Uterus (tissue), 4 donors: ENCODE measurements around the gene GIMAP6. TPM values are rescaled to one million over a fixed set of nuclear protein-coding genes. Genes with fewer than 3 reads are reported as not detected.
"Not testable (repeated sequence)": the region's sequence is repeated elsewhere in the genome, so short reads cannot be mapped to it uniquely, and the experiment has no call there.

ENCODE experiments used
- DNase-seq, 2 donors: peaks; one replicate each; pipeline ENCODE4 v3.0.0-alpha.2; 2019 to 2020
- H3K27ac ChIP-seq, 2 donors: fragments of 200-600 bp; sonication (generic); 1 replicate in 1 of 2; 2 replicates in 1 of 2; pipeline ENCODE4 v1.5.1; 2016 to 2018
- H3K27me3 ChIP-seq, 2 donors: fragments of 200-600 bp; sonication (generic); one replicate each; pipeline ENCODE4 v1.5.1; 2018 to 2019; ENCODE audit warnings: control low read depth in 1 of 2
- H3K36me3 ChIP-seq, 2 donors: fragments of 200-600 bp; sonication (generic); one replicate each; pipeline ENCODE4 v1.5.1; 2019; ENCODE audit warnings: control low read depth in 1 of 2
- H3K4me1 ChIP-seq, 2 donors: fragments of 200-600 bp; sonication (generic); one replicate each; pipeline ENCODE4 v1.5.1; 2018 to 2019; ENCODE audit warnings: control low read depth in 1 of 2
- H3K4me3 ChIP-seq, 2 donors: fragments of 200-600 bp; sonication (generic); 1 replicate in 1 of 2; 2 replicates in 1 of 2; pipeline ENCODE4 v1.5.1; 2018 to 2019; ENCODE audit warnings: mild to moderate bottlenecking in 1 of 2
- H3K9me3 ChIP-seq, 2 donors: fragments of 200-600 bp; sonication (generic); one replicate each; pipeline ENCODE4 v1.5.1; 2019; ENCODE audit warnings: control low read depth in 1 of 2
- CTCF ChIP-seq, 4 experiments: fragments of 200-600 bp in 2 of 4; fragments of 450-650 bp in 2 of 4; sonication (generic) in 2 of 4; IDR thresholded peaks; one replicate each; pipeline ENCODE4 v1.5.1; 2016 to 2019; ENCODE audit warnings: antibody characterized with exemption in 4 of 4, mild to moderate bottlenecking in 2 of 4, moderate library complexity in 1 of 4
- POLR2A ChIP-seq, 2 donors: fragments of 450-650 bp; IDR thresholded peaks; one replicate each; pipeline ENCODE4 v1.6.1; 2016; ENCODE audit warnings: antibody characterized with exemption in 2 of 2, mild to moderate bottlenecking in 1 of 2, moderate library complexity in 1 of 2
- intact Hi-C: fragments of 100-400 bp; cut with DNase I; formaldehyde crosslinking; loops from one replicate; pipeline ENCODE4 v1.15.1; 2023; ENCODE audit warnings: low total_unique reads
- total RNA-seq, 4 donors: library from RNA; depleted of rRNA in 3 of 4; stranded (reverse); fragments of >200 nt in 3 of 4; gene quantifications; one replicate each; pipeline versions ENCODE4 v1.1.0 to v1.2.4, GENCODE V29; 2014 to 2023
- donor health status: DM: yes; HTN: yes; CAD: no.

The GIMAP6 gene
- 10 to 100 TPM; 37.3 to 71.0 (median 60.9) TPM for total RNA-seq

DNA sequence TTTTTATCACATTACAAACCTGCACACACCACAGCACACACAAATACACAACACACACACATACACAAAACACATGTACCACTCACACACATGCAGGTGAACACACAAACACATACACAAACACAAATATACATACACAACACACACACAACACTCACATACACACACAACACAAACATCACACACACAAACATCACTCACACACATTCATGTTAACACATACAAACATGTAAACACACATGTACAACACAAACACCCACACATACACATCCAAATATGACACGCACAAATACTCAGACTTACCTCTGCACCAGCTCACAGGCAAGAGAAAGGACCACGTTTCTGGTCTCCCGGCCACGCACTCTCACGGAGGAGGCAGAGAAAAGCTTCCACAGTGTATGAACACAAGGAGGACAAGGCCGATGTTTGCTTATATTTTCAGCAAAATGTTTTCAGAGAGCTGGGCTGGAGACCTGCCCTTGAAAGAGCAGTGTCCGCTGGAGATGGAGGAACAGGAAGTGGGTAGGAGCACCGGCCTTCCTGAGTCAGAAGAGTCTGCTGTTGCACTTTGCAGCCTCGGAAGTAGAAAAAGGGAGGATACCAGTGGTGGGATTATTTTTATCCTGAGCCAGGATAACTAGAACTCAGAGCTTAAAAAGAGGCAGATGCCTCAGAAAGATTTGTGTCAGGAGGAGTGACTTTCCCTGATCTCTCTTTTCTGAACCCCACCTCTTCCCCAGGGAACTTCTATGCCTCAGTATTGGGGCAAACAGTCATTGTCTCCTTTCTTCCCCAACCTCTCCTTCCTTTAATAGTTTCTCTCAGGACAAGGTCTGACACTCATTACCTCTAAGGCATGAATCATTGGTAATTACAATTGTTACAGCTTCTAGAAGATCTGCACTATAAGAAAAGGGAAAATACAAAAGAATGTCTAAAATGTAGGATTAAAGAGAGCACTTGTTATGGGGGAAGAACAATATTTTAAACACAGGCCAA is at the start of gene GIMAP6:
GIMAP6 (minus strand) TSS at position 520 of the 999 bp plus-strand sequence. CDS start 2,243 bp downstream, outside the sequence.
- intact Hi-C loops: no loop called here
- Histone ChIP-seq H3K4me3 (peak within 1 kb of the TSS; percentile 11 to 26), H3K27me3 (no peaks in the 10 kb centered on the region), H3K27ac (peak within 1 kb of the TSS; percentile 64 to 79), H3K4me1 (no peaks in the 10 kb centered on the region), H3K9me3 (no peaks in the 10 kb centered on the region), H3K36me3 (no peaks in the 10 kb centered on the region)
- DNase-seq: no peak
- no peak for TF ChIP-seq POLR2A (IDR thresholded peaks at IDR 0.05)
- no peak for TF ChIP-seq CTCF (IDR thresholded peaks at IDR 0.05)

DNA sequence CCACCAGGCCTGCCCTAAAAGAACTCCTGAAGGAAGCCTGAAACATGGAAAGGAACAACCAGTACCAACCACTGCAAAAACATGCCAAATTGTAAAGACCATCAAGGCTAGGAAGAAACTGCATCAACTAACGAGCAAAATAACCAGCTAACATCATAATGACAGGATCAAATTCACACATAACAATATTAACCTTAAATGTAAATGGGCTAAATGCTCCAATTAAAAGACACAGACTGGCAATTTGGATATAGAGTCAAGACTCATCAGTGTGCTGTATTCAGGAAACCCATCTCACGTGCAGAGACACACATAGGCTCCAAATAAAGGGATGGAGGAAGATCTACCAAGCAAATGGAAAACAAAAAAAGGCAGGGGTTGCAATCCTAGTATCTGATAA is 48.2 kb upstream of the GIMAP6 start:
- H3K4me1 ChIP-seq, H3K4me3 ChIP-seq, intact Hi-C loops, H3K9me3 ChIP-seq, H3K27me3 ChIP-seq, H3K27ac ChIP-seq, H3K36me3 ChIP-seq, DNase-seq: not testable (repeated sequence)

GRCh38 chr7:150678601-150679000 is 46.4 kb upstream of the GIMAP6 start:
- intact Hi-C loops, H3K4me3 ChIP-seq, H3K4me1 ChIP-seq, H3K27me3 ChIP-seq, H3K36me3 ChIP-seq, H3K9me3 ChIP-seq, DNase-seq, H3K27ac ChIP-seq: not testable (repeated sequence)

- H3K9me3 ChIP-seq, H3K36me3 ChIP-seq, DNase-seq, H3K4me1 ChIP-seq, H3K27me3 ChIP-seq, H3K4me3 ChIP-seq, intact Hi-C loops: not testable (repeated sequence)
- peak overlapping the region in 1 of 2 donors; percentile 70 for H3K27ac ChIP-seq
These were observed 44.7 kb upstream of the GIMAP6 start for GRCh38 chr7:150676854-150677253.

- H3K9me3 ChIP-seq, H3K4me3 ChIP-seq, intact Hi-C loops, H3K4me1 ChIP-seq, DNase-seq, H3K27me3 ChIP-seq, H3K36me3 ChIP-seq: not testable (repeated sequence)
- H3K27ac ChIP-seq: peak overlapping the region in 1 of 2 donors; percentile 70
These were observed 44.1 kb upstream of the GIMAP6 start for GRCh38 chr7:150676276-150676675.

DNA sequence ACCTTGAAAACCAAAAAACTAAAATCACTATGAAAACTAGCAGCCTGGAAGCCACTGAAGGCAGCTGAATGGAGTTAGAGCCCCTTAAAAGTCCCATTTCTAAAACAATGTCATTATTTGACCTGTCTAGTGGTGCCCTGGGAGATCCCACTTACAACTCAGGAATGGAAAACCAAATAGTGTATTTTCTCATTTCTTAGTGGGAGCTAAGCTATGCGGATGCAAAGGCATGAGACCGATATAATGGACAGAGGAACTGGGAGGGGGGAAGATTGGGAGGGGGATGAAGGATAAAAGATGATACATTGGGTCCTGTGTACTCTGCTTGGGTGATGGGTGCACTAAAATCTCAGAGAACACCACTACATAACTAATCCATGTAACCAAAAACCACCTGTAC is 43.5 kb upstream of the GIMAP6 start:
- Histone ChIP-seq H3K4me1 (no peaks in the 10 kb centered on the region), H3K27me3 (no peaks in the 10 kb centered on the region), H3K4me3 (no peak overlapping the region), H3K9me3 (no peaks in the 10 kb centered on the region), H3K36me3 (no peaks in the 10 kb centered on the region), H3K27ac (peak overlapping the region; percentile 42 to 70)
- no peak for TF ChIP-seq CTCF (IDR thresholded peaks at IDR 0.05)
- no peak for TF ChIP-seq POLR2A (IDR thresholded peaks at IDR 0.05)
- DNase-seq: no peak
- intact Hi-C loops: no loop called here

GRCh38 chr7:150671798-150672585 is 39.8 kb upstream of the GIMAP6 start:
- DNase-seq, H3K4me3 ChIP-seq, H3K36me3 ChIP-seq, H3K27ac ChIP-seq, H3K9me3 ChIP-seq, H3K27me3 ChIP-seq, intact Hi-C loops, H3K4me1 ChIP-seq: not testable (repeated sequence)
